Progenitor cell of endocrine pancreas (in vitro differentiated cells): ENCODE results near the gene AGPAT1. TPM values are rescaled to one million over a fixed set of nuclear protein-coding genes. Genes with fewer than 3 reads are reported as not detected.

Source experiments
- DNase-seq: peaks from one replicate; pipeline ENCODE4 v3.0.0; 2021; ENCODE audit warnings: low spot score; ENCODE audit not compliant: unreplicated experiment
- H3K27ac Mint-ChIP-seq: 2 replicates; pipeline ENCODE4 v1.8.0; 2021; ENCODE audit warnings: mild to moderate bottlenecking, moderate library complexity, mixed read lengths
- H3K27me3 Mint-ChIP-seq: 2 replicates; pipeline ENCODE4 v1.8.0; 2021; ENCODE audit warnings: mixed read lengths
- H3K36me3 Mint-ChIP-seq: 2 replicates; pipeline ENCODE4 v1.8.0; 2022; ENCODE audit warnings: mixed read lengths; ENCODE audit not compliant: insufficient read depth
- H3K4me1 Mint-ChIP-seq: 2 replicates; pipeline ENCODE4 v1.8.0; 2021; ENCODE audit warnings: low read depth, mixed read lengths
- H3K4me3 Mint-ChIP-seq: 2 replicates; pipeline ENCODE4 v1.8.0; 2021; ENCODE audit warnings: low read depth, mild to moderate bottlenecking, moderate library complexity, mixed read lengths
- H3K9me3 Mint-ChIP-seq: 2 replicates; pipeline ENCODE4 v1.8.0; 2021; ENCODE audit warnings: low read depth, mixed read lengths
- total RNA-seq: library from RNA; stranded (reverse); gene quantifications from 2 replicates; pipeline ENCODE4 v1.2.1, GENCODE V29; 2021
- TF ChIP-seq, protein P1 (sequence below): fragments of 200-600 bp; sonication (generic); IDR thresholded peaks from one replicate; pipeline ENCODE4 v1.5.0; 2021; ENCODE audit warnings: antibody characterized with exemption, mild to moderate bottlenecking; ENCODE audit not compliant: unreplicated experiment

Gene AGPAT1
- total RNA-seq, 1 donor from 2014 or later: 102 TPM

DNA sequence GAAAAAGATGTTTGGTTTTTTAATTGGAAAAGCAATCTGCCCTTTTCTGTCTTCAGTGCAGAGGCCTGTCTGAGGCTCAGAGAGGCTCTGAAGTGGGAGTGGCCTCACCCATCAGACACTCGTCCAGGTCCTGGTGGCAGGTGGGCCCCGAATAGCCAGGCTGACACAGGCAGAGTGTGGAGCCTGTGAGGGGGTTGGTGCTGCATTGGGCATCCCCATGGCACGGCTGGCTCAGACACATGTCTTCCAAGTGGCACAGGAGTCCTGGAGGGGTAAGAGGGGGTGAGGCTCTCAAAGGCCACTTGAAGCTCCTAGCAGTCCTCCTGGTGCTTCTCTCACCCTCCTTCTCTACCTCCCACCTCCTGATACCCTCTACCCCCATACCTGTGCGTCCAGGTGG lies 44.1 kb upstream of the AGPAT1 start:
- Mint-ChIP-seq H3K27ac (no peak overlapping the region), H3K4me1 (no peaks in the 10 kb centered on the region), H3K36me3 (no peaks in the 10 kb centered on the region), H3K27me3 (peaks cover 39% of the 10 kb centered on the region), H3K4me3 (no peak overlapping the region), H3K9me3 (no peaks in the 10 kb centered on the region)
- TF ChIP-seq, protein P1, sequence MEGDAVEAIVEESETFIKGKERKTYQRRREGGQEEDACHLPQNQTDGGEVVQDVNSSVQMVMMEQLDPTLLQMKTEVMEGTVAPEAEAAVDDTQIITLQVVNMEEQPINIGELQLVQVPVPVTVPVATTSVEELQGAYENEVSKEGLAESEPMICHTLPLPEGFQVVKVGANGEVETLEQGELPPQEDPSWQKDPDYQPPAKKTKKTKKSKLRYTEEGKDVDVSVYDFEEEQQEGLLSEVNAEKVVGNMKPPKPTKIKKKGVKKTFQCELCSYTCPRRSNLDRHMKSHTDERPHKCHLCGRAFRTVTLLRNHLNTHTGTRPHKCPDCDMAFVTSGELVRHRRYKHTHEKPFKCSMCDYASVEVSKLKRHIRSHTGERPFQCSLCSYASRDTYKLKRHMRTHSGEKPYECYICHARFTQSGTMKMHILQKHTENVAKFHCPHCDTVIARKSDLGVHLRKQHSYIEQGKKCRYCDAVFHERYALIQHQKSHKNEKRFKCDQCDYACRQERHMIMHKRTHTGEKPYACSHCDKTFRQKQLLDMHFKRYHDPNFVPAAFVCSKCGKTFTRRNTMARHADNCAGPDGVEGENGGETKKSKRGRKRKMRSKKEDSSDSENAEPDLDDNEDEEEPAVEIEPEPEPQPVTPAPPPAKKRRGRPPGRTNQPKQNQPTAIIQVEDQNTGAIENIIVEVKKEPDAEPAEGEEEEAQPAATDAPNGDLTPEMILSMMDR: no peak
- no peak for DNase-seq

DNA sequence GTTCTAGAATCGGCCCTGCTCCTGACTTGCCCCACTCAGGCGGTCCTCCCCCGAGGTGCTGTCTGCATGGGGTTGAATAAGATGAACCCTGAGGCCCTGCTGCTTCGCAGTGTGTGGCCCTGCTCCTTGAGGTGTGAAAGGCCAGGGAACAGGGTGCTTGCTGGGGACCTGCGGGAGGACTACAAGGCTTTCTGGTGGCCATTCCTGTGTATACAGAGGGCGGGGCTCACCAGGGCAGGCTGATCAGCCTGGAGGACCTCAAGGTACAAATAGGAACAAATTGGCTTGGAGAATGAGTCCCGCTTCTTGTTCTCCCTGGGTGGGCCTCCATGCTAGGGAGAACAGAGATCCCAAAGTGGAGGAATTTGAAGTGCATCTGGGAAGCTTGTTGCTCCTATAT lies 42.3 kb upstream of the AGPAT1 start:
- Mint-ChIP-seq H3K36me3 (no peaks in the 10 kb centered on the region), H3K27me3 (peaks cover 36% of the 10 kb centered on the region), H3K4me3 (no peak overlapping the region), H3K9me3 (no peaks in the 10 kb centered on the region), H3K27ac (no peak overlapping the region), H3K4me1 (no peaks in the 10 kb centered on the region)
- TF ChIP-seq, protein P1: no peak
- no peak for DNase-seq

DNA sequence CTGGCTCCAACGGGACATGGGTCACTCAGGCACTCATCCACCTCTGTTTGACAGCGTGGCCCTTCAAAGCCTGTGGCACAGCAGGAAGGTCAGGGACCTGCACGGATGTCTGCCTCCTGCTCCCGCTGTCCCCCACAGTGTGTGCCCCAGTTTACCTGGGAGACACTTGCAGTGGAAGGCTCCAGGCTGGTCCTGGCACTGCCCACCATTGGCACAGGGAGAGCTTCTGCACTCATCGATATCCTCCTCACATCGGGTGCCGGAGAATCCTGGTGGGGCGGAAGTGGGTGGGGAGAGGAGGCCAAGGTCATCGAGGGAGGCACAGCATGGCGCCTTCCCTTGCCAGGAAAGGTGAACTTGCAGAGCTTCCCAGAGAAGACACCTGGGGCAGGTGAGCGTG lies 41.1 kb upstream of the AGPAT1 start:
- Mint-ChIP-seq H3K27ac (no peak overlapping the region), H3K4me1 (no peaks in the 10 kb centered on the region), H3K27me3 (peaks cover 33% of the 10 kb centered on the region), H3K9me3 (no peaks in the 10 kb centered on the region), H3K4me3 (no peak overlapping the region), H3K36me3 (no peaks in the 10 kb centered on the region)
- no peak for DNase-seq
- TF ChIP-seq, protein P1: no peak

DNA sequence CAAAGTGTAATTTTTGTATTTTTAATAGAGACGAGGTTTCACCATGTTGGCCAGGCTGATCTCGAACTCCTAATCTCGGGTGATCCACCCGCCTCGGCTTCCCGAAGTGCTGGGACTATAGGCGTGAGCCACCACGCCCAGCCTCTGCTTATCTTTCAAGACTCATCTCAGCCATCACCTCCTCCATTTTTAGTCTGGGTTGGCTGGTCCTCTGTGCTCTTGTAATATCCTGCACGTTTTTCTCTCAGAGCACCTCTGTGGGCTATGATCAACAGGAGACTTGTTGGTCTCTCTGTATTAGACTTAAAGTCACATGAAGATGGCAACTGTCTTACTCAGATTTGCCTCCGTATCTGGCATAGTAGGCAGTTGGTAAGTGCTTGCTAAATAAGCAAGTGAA lies 40.4 kb upstream of the AGPAT1 start:
- Mint-ChIP-seq H3K4me1 (no peaks in the 10 kb centered on the region), H3K36me3 (no peaks in the 10 kb centered on the region), H3K9me3 (no peaks in the 10 kb centered on the region), H3K4me3 (no peak overlapping the region), H3K27ac (no peak overlapping the region), H3K27me3 (peaks cover 34% of the 10 kb centered on the region)
- DNase-seq: no peak
- TF ChIP-seq, protein P1: no peak

DNA sequence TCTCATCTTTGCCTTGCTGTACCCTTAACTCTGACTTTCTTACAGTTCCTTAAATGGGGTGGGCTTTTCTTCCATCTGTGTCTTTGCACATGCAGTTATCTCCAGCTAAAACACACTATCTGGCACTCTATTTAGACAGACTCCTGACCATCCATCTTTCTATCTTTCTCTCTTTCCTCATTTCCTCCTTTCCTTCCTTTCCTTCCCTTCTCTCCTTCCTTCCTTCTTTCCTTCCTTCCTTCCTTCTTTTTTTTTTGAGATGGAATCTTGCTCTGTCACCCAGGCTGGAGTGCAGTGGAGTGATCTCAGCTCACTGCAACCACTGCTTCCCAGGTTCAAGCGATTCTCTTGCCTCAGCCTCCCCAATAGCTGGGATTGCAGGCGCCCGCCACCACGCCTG lies 39.7 kb upstream of the AGPAT1 start:
- Mint-ChIP-seq H3K27me3 (peaks cover 33% of the 10 kb centered on the region), H3K27ac (no peak overlapping the region), H3K4me3 (no peak overlapping the region), H3K36me3 (no peaks in the 10 kb centered on the region), H3K9me3 (no peaks in the 10 kb centered on the region), H3K4me1 (no peaks in the 10 kb centered on the region)
- DNase-seq: no peak
- TF ChIP-seq, protein P1: no peak
